GM12878 (cell line): ENCODE data around the gene SPANXN3. TPM values are rescaled to one million over a fixed set of nuclear protein-coding genes. Genes with fewer than 3 reads are reported as not detected.

ENCODE experiments used
- ATAC-seq: fragments of 200-7000 bp; cut with Tn5 transposase; 3 replicates; pipeline ENCODE4 v1.9.1; 2020; ENCODE audit warnings: mild to moderate bottlenecking, moderate library complexity
- BruUV-seq: library from RNA; stranded (reverse); fragments of 400-500 nt; replicated peaks from 2 replicates; lab custom pipeline; 2021; lab: Mats Ljungman, UMichigan
- CTCF ChIA-PET: fragments of 300-600 bp; sonication (Branson Sonifier 250); formaldehyde crosslinking; extraction: SDS; loops from one replicate; lab custom pipeline; 2021; ENCODE audit warnings: inconsistent platforms; lab: Yijun Ruan, JAX
- POLR2A ChIA-PET: fragments of 350-600 bp; formaldehyde crosslinking; extraction: SDS; loops from one replicate; lab custom pipeline; 2021; ENCODE audit warnings: inconsistent platforms; lab: Charles Lee
- RAD21 ChIA-PET: fragments of 300-600 bp; sonication (Branson Sonifier 250); formaldehyde crosslinking; loops from one replicate; lab custom pipeline; 2023; ENCODE audit warnings: antibody characterized with exemption; ENCODE audit not compliant: unreplicated experiment; lab: Charles Lee
- SMC1A ChIA-PET: fragments of 300-600 bp; sonication (Branson Sonifier 250); formaldehyde crosslinking; loops from one replicate; lab custom pipeline; 2023; ENCODE audit not compliant: unreplicated experiment, uncharacterized antibody; lab: Charles Lee
- DNase-seq: peaks from one replicate; pipeline ENCODE4 v3.0.0-alpha.2; 2011; ENCODE audit warnings: low read depth, low spot score
- FAIRE-seq: peaks from 3 replicates; lab custom pipeline; 2011; peaks lifted over from hg19 to GRCh38; lab: Jason Lieb, UNC
- H2AFZ ChIP-seq: 2 replicates; pipeline ENCODE4 v1.6.0; 2011; ENCODE audit warnings: low read depth, low read length, control low read depth; ENCODE audit not compliant: control insufficient read depth
- H3K27ac ChIP-seq: 2 replicates; pipeline ENCODE4 v1.5.1; 2011; ENCODE audit warnings: control low read depth; ENCODE audit not compliant: control insufficient read depth, insufficient read depth
- H3K27me3 ChIP-seq, 2 experiments: replicated peaks in 1 of 2; 2 replicates each; pipeline versions ENCODE4 v1.6.0 to v1.6.1; 2011; ENCODE audit warnings: low read length in 1 of 2; ENCODE audit not compliant: control insufficient read depth in 2 of 2, insufficient read depth in 2 of 2
- H3K36me3 ChIP-seq, 2 experiments: 2 replicates each; pipeline ENCODE4 v1.5.1; 2011; ENCODE audit warnings: low read length in 1 of 2; ENCODE audit not compliant: control insufficient read depth in 2 of 2, insufficient read depth in 2 of 2
- H3K4me1 ChIP-seq: 2 replicates; pipeline ENCODE4 v1.6.1; 2011; ENCODE audit warnings: mild to moderate bottlenecking, low read length, moderate library complexity, mixed read lengths; ENCODE audit not compliant: control insufficient read depth, insufficient read depth
- H3K4me2 ChIP-seq: 2 replicates; pipeline ENCODE4 v1.6.0; 2011; ENCODE audit warnings: control low read depth; ENCODE audit not compliant: control insufficient read depth, insufficient read depth
- H3K4me3 ChIP-seq: fragments of 200-600 bp; sonication (generic); 2 replicates; pipeline ENCODE4 v1.5.1; 2016
- H3K79me2 ChIP-seq: 2 replicates; pipeline ENCODE4 v1.6.0; 2011; ENCODE audit warnings: low read length; ENCODE audit not compliant: control insufficient read depth, insufficient read depth
- H3K9ac ChIP-seq: 2 replicates; pipeline ENCODE4 v1.8.0; 2011; ENCODE audit warnings: low read length, control low read depth, mixed read lengths; ENCODE audit not compliant: control insufficient read depth, insufficient read depth
- H3K9me3 ChIP-seq: replicated peaks from 3 replicates; pipeline ENCODE4 v1.5.1; 2011; ENCODE audit warnings: mild to moderate bottlenecking, low read length; ENCODE audit not compliant: control insufficient read depth, insufficient read depth
- H4K20me1 ChIP-seq: 2 replicates; pipeline ENCODE4 v1.6.0; 2011; ENCODE audit not compliant: control insufficient read depth, insufficient read depth
- BHLHE40 ChIP-seq, 2 experiments: fragments of 450-650 bp in 1 of 2; IDR thresholded peaks; 2 replicates each; pipeline ENCODE4 v1.6.1; 2011 to 2017; ENCODE audit warnings: low read depth in 2 of 2, borderline replicate concordance in 1 of 2, improper control_type of control experiment in 1 of 2, low read length in 1 of 2, mild to moderate bottlenecking in 1 of 2
- CBX5 ChIP-seq: sonication (generic); IDR thresholded peaks from 2 replicates; pipeline ENCODE4 v1.6.1; 2016; ENCODE audit warnings: low read depth, moderate library complexity, mild to moderate bottlenecking, inconsistent platforms
- CEBPZ ChIP-seq: fragments of 150-350 bp; IDR thresholded peaks from 2 replicates; pipeline ENCODE4 v1.6.1; 2016; ENCODE audit warnings: low read depth, low read length
- HDAC2 ChIP-seq: fragments of 200-600 bp; sonication (generic); IDR thresholded peaks from 2 replicates; pipeline ENCODE4 v1.6.1; 2017
- HDAC6 ChIP-seq: fragments of 200-600 bp; sonication (generic); IDR thresholded peaks from one replicate; pipeline ENCODE4 v1.8.0; 2017; ENCODE audit warnings: antibody characterized with exemption; ENCODE audit not compliant: unreplicated experiment
- MEF2A ChIP-seq: IDR thresholded peaks from 2 replicates; pipeline ENCODE4 v1.6.1; 2011; ENCODE audit warnings: low read depth, mild to moderate bottlenecking, low read length, moderate library complexity; ENCODE audit not compliant: insufficient read depth
- MTA2 ChIP-seq: fragments of 450-650 bp; IDR thresholded peaks from 2 replicates; pipeline ENCODE4 v1.6.1; 2016; ENCODE audit warnings: low read depth, mild to moderate bottlenecking, moderate library complexity
- MXI1 ChIP-seq: fragments of 150-350 bp; IDR thresholded peaks from 2 replicates; pipeline ENCODE4 v1.6.1; 2011; ENCODE audit warnings: low read depth, mild to moderate bottlenecking, inconsistent platforms, low read length, improper control_type of control experiment
- NR2C1 ChIP-seq: fragments of 450-650 bp; IDR thresholded peaks from 2 replicates; pipeline ENCODE4 v1.6.1; 2017; ENCODE audit warnings: antibody characterized with exemption, mild to moderate bottlenecking, moderate library complexity
- NR2C2 ChIP-seq: IDR thresholded peaks from 2 replicates; pipeline ENCODE4 v1.6.1; 2011; ENCODE audit warnings: borderline replicate concordance, low read depth; ENCODE audit not compliant: control insufficient read depth, insufficient read length
- PAX5 ChIP-seq: IDR thresholded peaks from 2 replicates; pipeline ENCODE4 v1.6.1; 2011; ENCODE audit warnings: low read depth, low read length, borderline replicate concordance
- SIX5 ChIP-seq: IDR thresholded peaks from 2 replicates; pipeline ENCODE4 v1.6.1; 2011; ENCODE audit warnings: mild to moderate bottlenecking, low read depth, low read length, moderate library complexity; ENCODE audit not compliant: severe bottlenecking
- WGBS: methylation state at CpG from one replicate; pipeline ENCODE4 v1.1.6; 2016; ENCODE audit warnings: low lambda C conversion rate; ENCODE audit not compliant: insufficient replicate concordance, insufficient coverage; ENCODE audit errors: missing lambda C conversion rate; 5-methylcytosine and 5-hydroxymethylcytosine counted together
- in situ Hi-C: fragments of 300-500 bp; cut with MboI; formaldehyde crosslinking; loops from 9 replicates; pipeline ENCODE4 v1.14.3; 2018; ENCODE audit warnings: mixed read lengths
- intact Hi-C: fragments of 100-400 bp; cut with micrococcal nuclease; formaldehyde crosslinking; loops from one replicate; pipeline ENCODE4 v1.14.2; 2022; ENCODE audit not compliant: unreplicated experiment
- polyA plus RNA-seq, 11 experiments: library from polyadenylated mRNA; depleted of rRNA in 4 of 11; unstranded in 6 of 11; stranded (reverse) in 5 of 11; fragments of >200 nt; fragmentation: Nextera tagmentation in 4 of 11; fragmentation: Illumina TruSeq in 1 of 11; extraction: Ambion mirVana in 4 of 11; extraction: Trizol in 1 of 11; gene quantifications; 1 replicate in 1 of 11; 2 replicates in 10 of 11; pipeline versions ENCODE4 v1.2.1 to v1.2.3, GENCODE V29; 2011 to 2016; ENCODE audit warnings: inconsistent platforms in 2 of 11, missing spikeins in 2 of 11, low read depth in 1 of 11
- total RNA-seq, 4 experiments: library from RNA; depleted of rRNA in 3 of 4; stranded (reverse); fragments of >200 nt in 3 of 4; fragmentation: Illumina TruSeq in 1 of 4; extraction: Trizol in 1 of 4; gene quantifications; 2 replicates each; pipeline versions ENCODE4 v1.2.1 to v1.2.3, GENCODE V29; 2013 to 2021

Gene SPANXN3
- total and polyA plus RNA-seq, 10 of the 15 experiments (the other 5 are each of a cell fraction or from before 2014, with no cell fraction given): not detected

DNA sequence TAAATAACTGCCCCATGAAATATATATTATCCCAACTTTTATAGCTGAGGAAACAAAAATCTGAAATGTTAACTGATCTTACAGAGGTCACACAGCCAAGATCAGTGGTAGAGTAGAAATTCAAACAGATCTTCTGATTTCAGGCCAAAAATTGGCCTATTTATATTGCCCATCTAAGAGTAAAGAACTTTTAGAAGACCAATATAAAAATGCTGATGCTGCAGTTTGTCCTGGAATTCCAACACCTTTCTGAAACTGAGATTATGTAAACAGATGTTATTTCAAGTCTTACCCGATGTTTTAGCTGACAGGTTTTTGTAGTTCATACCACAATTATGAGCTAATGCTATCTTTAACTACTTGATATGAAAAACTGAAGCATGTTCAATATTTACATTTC lies 51.1 kb downstream of the SPANXN3 start:
- Histone ChIP-seq H2AFZ (no peak overlapping the region), H3K36me3 (no peaks in the 10 kb centered on the region), H3K79me2 (no peaks in the 10 kb centered on the region), H3K4me1 (no peaks in the 10 kb centered on the region), H3K27me3 (no peaks in the 10 kb centered on the region), H4K20me1 (no peaks in the 10 kb centered on the region), H3K4me2 (no peak overlapping the region), H3K9me3 (no peaks in the 10 kb centered on the region), H3K27ac (no peak overlapping the region), H3K4me3 (no peak overlapping the region), H3K9ac (no peak overlapping the region)
- in situ Hi-C loops (no loop called here), intact Hi-C loops (no loop called here)
- FAIRE-seq: no peak
- no peak for ATAC-seq
- BruUV-seq: no TSS peak
- ChIA-PET CTCF (no interaction called here), POLR2A (no interaction called here), SMC1A (no interaction called here), RAD21 (no interaction called here)
- DNase-seq: no peak
- WGBS: 43% methylated on average over 1 of the region's 1 CpG
- no peak for TF ChIP-seq NR2C1

GRCh38 chrX:143462696-143463095 lies 54.6 kb downstream of the SPANXN3 start:
- TF ChIP-seq CEBPZ: no peak
- no peak for TF ChIP-seq CBX5
- no peak for TF ChIP-seq SIX5
- no peak for TF ChIP-seq HDAC2
- TF ChIP-seq NR2C2: no peak
- TF ChIP-seq MTA2: no peak
- TF ChIP-seq BHLHE40 (IDR thresholded peaks at IDR 0.05; ENCODE audit: borderline replicate concordance in 1 of 2, low read depth in 2 of 2, low read length in 1 of 2): no peak
- TF ChIP-seq HDAC6: no peak
- TF ChIP-seq PAX5: no peak
- no peak for TF ChIP-seq MXI1
- TF ChIP-seq MEF2A: no peak
- Histone ChIP-seq H3K4me2 (no peak overlapping the region), H3K36me3 (no peaks in the 10 kb centered on the region), H3K27me3 (no peaks in the 10 kb centered on the region), H3K27ac (no peak overlapping the region), H3K9ac (no peak overlapping the region), H2AFZ (no peak overlapping the region), H3K9me3 (no peaks in the 10 kb centered on the region), H3K79me2 (no peaks in the 10 kb centered on the region), H4K20me1 (no peaks in the 10 kb centered on the region), H3K4me3 (no peak overlapping the region), H3K4me1 (no peaks in the 10 kb centered on the region)
- ATAC-seq: no peak
- in situ Hi-C loops: no loop called here
- intact Hi-C loops: no loop called here
- RAD21 ChIA-PET: no interaction called here
- DNase-seq: no peak
- WGBS: 51% methylated on average over 10 of the region's 10 CpGs
- BruUV-seq: no TSS peak
- SMC1A ChIA-PET: no interaction called here
- CTCF ChIA-PET: no interaction called here
- POLR2A ChIA-PET: no interaction called here
- FAIRE-seq: no peak
